ENCODE measurements around the gene IL7R.
"Not testable (repeated sequence)": the region's sequence is repeated elsewhere in the genome, so short reads cannot be mapped to it uniquely, and the experiment has no call there.

Gene IL7R

GRCh38 chr5:35842856-35843255, 13.8 kb upstream of the IL7R start:
- Histone ChIP-seq H2AFZ (ENCODE audit: low read depth) (no peak overlapping the region), H3K4me2 (no peak overlapping the region), H3K9ac (no peak overlapping the region), H4K20me1 (ENCODE audit: insufficient read depth) (no peaks in the 10 kb centered on the region), H3K36me3 (ENCODE audit: insufficient read depth) (no peaks in the 10 kb centered on the region), H3K4me3 (IDR thresholded peaks at IDR 0.05; ENCODE audit: insufficient read depth, low read depth, low read length) (no peak overlapping the region), H3K27ac (no peak overlapping the region), H3K79me2 (ENCODE audit: insufficient read depth, low read depth) (no peaks in the 10 kb centered on the region), H3K4me1 (ENCODE audit: low read depth, poor library complexity, severe bottlenecking) (no peaks in the 10 kb centered on the region), H3K27me3 (ENCODE audit: insufficient read depth, low read depth) (no peaks in the 10 kb centered on the region)
- TF ChIP-seq CTCF (conservative IDR thresholded peaks at IDR 0.05; ENCODE audit: low read depth, low read length): no peak

GRCh38 chr5:35845508-35845907, 11.2 kb upstream of the IL7R start:
- not testable (repeated sequence) for H2AFZ ChIP-seq (ENCODE audit: low read depth); H3K4me1 ChIP-seq (ENCODE audit: low read depth, poor library complexity, severe bottlenecking); H4K20me1 ChIP-seq (ENCODE audit: insufficient read depth); H3K79me2 ChIP-seq (ENCODE audit: insufficient read depth, low read depth); H3K27me3 ChIP-seq (ENCODE audit: insufficient read depth, low read depth); H3K4me3 ChIP-seq (IDR thresholded peaks at IDR 0.05; ENCODE audit: insufficient read depth, low read depth, low read length); H3K36me3 ChIP-seq (ENCODE audit: insufficient read depth); H3K9ac ChIP-seq; H3K27ac ChIP-seq; H3K4me2 ChIP-seq

GRCh38 chr5:35847491-35847890, 9.2 kb upstream of the IL7R start:
- Histone ChIP-seq H3K79me2 (ENCODE audit: insufficient read depth, low read depth) (no peaks in the 10 kb centered on the region), H3K4me3 (IDR thresholded peaks at IDR 0.05; ENCODE audit: insufficient read depth, low read depth, low read length) (no peak overlapping the region), H3K4me1 (ENCODE audit: low read depth, poor library complexity, severe bottlenecking) (peaks cover 8% of the 10 kb centered on the region), H3K36me3 (ENCODE audit: insufficient read depth) (no peaks in the 10 kb centered on the region), H3K9ac (no peak overlapping the region), H2AFZ (ENCODE audit: low read depth) (no peak overlapping the region), H3K4me2 (no peak overlapping the region), H3K27me3 (ENCODE audit: insufficient read depth, low read depth) (no peaks in the 10 kb centered on the region), H4K20me1 (ENCODE audit: insufficient read depth) (no peaks in the 10 kb centered on the region), H3K27ac (no peak overlapping the region)
- no peak for TF ChIP-seq CTCF (conservative IDR thresholded peaks at IDR 0.05; ENCODE audit: low read depth, low read length)

GRCh38 chr5:35847961-35848360, 8.7 kb upstream of the IL7R start:
- Histone ChIP-seq H2AFZ (ENCODE audit: low read depth) (no peak overlapping the region), H3K27me3 (ENCODE audit: insufficient read depth, low read depth) (no peaks in the 10 kb centered on the region), H3K79me2 (ENCODE audit: insufficient read depth, low read depth) (no peaks in the 10 kb centered on the region), H4K20me1 (ENCODE audit: insufficient read depth) (no peaks in the 10 kb centered on the region), H3K27ac (no peak overlapping the region), H3K4me2 (no peak overlapping the region), H3K4me1 (ENCODE audit: low read depth, poor library complexity, severe bottlenecking) (peaks cover 13% of the 10 kb centered on the region), H3K9ac (no peak overlapping the region), H3K36me3 (ENCODE audit: insufficient read depth) (no peaks in the 10 kb centered on the region), H3K4me3 (IDR thresholded peaks at IDR 0.05; ENCODE audit: insufficient read depth, low read depth, low read length) (no peak overlapping the region)
- TF ChIP-seq CTCF (conservative IDR thresholded peaks at IDR 0.05; ENCODE audit: low read depth, low read length): no peak

- no peak overlapping the region for H2AFZ ChIP-seq (ENCODE audit: low read depth)
- H3K4me3 ChIP-seq (IDR thresholded peaks at IDR 0.05; ENCODE audit: insufficient read depth, low read depth, low read length): no peak overlapping the region
- no peaks in the 10 kb centered on the region for H4K20me1 ChIP-seq (ENCODE audit: insufficient read depth)
- H3K27ac ChIP-seq: no peak overlapping the region
- H3K4me1 ChIP-seq (ENCODE audit: low read depth, poor library complexity, severe bottlenecking): peaks cover 26% of the 10 kb centered on the region
- no peak for TF ChIP-seq CTCF (conservative IDR thresholded peaks at IDR 0.05; ENCODE audit: low read depth, low read length)
- no peaks in the 10 kb centered on the region for H3K27me3 ChIP-seq (ENCODE audit: insufficient read depth, low read depth)
- H3K4me2 ChIP-seq: no peak overlapping the region
- no peaks in the 10 kb centered on the region for H3K79me2 ChIP-seq (ENCODE audit: insufficient read depth, low read depth)
- H3K36me3 ChIP-seq (ENCODE audit: insufficient read depth): no peaks in the 10 kb centered on the region
- H3K9ac ChIP-seq: no peak overlapping the region
Measured at GRCh38 chr5:35849860-35850259, 6.8 kb upstream of the IL7R start.

All from KMS-11 (cell line).